NCI-H345 treated with DMSO at 0.1 percent for 48 hours (cell line): Measurements from ENCODE around the gene DHRS4.
A peak's percentile ranks its signal among the peaks of the same experiment; 100 is the strongest.
"Not testable (repeated sequence)": the region's sequence is repeated elsewhere in the genome, so short reads cannot be mapped to it uniquely, and the experiment has no call there.

Source experiments
- DNase-seq: peaks from one replicate; lab custom pipeline; 2025; ENCODE audit not compliant: unreplicated experiment; lab: John Stamatoyannopoulos, UW

DHRS4 gene

DNA sequence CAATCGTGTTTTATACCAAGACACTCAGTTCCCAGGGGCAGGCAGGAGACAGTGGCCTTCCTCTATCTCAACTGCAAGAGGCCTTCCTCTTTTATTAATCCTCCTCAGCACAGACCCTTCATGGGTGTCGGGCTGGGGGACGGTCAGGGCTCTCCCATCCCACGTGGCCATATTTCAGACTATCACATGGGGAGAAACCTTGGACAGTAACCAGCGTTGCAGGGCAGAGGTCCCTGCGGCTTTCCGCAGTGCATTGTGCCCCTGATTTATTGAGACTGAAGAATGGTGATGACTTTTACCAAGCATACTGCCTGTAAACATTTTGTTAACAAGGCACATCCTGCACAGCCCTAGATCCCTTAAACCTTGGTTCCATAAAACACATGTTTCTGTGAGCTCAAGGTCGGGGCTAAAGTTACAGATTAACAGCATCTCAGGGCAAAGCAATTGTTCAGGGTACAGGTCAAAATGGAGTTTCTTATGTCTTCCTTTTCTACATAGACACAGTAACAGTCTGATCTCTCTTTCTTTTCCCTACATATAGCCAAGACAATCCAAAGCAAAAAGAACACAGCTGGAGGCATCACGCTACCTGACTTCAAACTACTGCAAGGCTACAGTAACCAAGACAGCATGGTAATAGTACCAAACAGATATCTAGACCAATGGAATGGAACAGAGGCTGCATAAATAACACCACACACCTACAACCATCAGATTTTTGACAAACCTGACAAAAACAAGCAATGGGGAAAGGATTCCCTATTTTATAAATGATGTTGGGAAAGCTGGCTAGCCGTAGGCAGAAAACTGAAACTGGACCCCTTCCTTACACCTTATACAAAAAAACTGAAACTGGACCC lies 28.6 kb downstream of the DHRS4 start:
- DNase-seq = not testable (repeated sequence)

DNA sequence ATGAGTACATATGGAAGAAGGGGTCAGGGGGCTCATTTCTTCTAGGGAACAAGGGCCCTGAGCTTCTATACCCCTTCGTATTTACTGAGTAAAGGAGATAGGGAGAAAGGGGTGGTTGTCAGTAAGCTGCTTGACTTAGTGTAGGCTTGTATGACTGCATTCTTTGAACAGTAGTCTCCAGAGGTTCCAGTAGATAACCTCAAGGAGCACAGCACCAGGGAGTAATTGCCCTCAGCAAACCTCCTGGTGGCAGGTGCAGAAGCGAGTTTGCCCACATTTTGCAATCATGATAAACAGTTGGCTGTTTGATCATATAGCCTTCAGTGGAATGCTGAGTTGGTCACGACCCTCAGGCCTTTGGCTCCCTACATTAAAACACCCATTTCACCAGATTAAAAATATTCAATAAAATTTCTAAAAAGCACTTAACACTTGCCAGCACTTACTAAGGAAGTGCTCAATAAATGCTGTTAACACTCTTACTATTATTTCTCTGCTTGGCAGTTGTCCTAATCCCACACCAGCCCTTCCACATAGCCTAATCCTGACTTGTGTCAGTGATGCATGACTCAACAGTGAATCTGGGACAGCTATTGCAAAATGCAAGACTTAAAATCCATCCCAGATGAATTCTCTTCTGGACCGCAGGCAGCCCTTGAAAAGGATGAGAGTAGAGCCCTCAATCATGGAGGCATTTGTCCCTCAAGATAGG lies 31.5 kb downstream of the DHRS4 start:
- DNase-seq = no peak

DNA sequence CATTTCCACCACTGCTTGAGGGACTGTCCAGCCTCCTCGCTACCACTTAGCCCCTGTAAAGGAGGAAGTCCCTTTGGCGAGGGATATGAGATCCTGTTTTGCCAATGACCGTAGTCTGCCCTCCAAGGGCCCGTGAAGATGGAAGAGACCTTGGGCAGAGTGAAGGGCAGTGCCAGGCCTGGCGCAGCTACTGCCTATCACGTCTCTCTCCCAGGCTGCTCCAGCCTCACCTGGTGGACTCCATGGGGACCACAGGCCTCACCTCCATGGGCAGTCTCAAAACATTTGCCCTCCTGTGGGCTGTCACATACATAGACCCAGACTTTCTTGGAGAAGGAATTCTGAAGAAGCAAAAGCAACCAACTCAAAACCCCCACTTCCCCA lies 34.6 kb downstream of the DHRS4 start:
- DNase-seq = not testable (repeated sequence)

DNA sequence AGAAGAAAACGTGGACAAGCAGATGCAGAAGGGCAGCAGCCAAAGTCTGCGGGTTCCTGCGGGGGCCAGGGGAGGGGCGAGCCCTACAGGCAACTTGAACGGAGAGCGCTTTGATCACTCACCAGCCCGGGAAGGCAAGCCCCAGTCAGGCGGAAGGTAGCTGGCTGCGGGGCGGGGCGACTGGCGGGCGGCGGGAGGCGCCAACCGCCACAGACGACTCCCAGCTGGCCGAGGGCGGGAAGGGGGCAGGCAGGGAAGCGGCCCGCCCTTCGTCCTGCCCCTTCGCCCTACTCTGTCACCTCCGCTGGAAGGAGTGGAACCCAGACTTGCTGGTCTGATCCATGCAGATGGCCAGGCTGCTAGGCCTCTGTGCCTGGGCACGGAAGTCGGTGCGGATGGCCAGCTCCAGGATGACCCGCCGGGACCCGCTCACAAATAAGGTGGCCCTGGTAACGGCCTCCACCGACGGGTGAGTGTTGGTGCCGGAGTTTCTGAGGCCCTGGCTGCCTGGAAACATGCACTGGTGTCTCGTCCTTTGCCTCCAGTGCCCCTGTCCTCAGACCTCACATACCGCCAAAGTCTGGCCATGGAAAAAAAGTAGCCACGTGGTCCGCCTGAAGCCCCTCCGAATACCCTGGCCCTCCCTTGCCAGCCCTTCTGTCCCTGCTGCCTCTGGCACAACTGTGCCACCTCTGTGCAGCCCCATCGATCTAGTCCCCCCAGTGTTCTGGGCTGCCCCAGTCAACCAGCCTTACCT lies 35.2 kb downstream of the DHRS4 start, which contains the start of gene DHRS4L2:
Gene DHRS4L2 (plus strand): TSS at position 323 of the 757 bp plus-strand sequence. CDS start 19 bp downstream, at position 342.
- not testable (repeated sequence) for DNase-seq

DNA sequence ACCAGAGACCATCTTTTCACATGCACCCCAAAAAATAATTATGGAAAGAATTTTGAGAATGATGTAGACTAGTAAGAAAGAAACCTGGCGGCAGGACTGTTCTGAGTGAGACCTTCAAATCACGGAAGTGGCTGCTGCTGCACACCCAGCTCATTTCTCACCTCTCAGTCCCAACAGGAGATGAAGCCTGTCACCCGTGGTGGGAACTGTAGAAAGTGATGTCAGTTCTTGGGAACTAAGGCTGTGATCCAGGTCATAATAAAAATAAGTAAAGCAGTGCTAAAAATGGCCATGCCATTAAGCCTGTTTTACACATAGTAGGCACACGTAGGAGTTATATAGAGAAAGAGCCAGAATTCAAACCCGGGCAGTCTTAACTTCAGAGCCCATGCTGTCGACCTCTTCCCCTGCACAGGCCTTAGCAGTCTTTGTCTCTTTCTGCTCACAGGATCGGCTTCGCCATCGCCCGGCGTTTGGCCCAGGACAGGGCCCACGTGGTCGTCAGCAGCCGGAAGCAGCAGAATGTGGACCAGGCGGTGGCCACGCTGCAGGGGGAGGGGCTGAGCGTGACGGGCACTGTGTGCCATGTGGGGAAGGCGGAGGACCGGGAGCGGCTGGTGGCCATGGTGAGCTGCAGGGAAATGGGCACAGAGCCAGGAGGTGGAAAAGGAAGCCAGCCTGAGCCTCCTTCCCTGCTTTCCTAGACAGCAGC lies 36.3 kb downstream of the DHRS4 start:
- DNase-seq = not testable (repeated sequence)

DNA sequence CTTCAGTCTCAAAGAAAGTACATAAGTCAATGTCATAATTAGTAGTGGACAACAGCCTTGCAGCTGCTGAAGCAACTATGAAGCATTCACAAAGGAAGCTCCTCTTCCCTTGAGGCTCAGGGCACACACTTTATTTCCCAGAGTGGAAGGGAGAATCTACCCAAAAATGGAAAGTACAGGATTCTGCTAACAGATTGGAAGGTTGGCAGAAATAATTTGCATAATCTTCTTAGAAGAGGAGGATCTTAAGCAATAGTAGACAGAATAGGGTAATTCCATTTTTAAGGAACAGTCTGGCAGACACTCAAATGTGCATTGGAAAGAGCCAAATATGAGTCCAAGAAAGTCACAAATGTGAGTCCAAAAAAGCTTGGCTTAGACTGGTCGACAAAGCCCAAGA lies 37.4 kb downstream of the DHRS4 start:
- DNase-seq = not testable (repeated sequence)

DNA sequence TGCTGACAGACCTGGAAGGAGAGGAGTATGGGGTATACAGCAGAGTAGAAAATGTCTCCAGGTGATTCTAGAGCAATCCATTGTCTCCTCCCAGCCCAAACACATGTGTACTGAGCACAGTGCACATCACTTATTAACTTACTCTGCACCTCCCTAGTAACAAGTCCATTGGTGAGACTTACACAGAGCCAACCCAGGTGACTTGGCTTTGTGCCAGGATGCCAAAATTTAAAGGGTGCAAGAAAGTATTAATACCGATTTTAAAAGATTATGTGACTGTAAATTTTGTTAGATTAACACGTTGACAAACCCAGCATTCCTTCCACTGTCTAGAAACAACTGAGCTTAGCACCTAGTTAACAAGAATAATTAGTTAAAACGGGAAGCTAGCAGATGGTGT lies 39.5 kb downstream of the DHRS4 start:
- DNase-seq = not testable (repeated sequence)

- DNase-seq = not testable (repeated sequence)
These were observed 42.4 kb downstream of the DHRS4 start for GRCh38 chr14:23996009-23996408.

DNA sequence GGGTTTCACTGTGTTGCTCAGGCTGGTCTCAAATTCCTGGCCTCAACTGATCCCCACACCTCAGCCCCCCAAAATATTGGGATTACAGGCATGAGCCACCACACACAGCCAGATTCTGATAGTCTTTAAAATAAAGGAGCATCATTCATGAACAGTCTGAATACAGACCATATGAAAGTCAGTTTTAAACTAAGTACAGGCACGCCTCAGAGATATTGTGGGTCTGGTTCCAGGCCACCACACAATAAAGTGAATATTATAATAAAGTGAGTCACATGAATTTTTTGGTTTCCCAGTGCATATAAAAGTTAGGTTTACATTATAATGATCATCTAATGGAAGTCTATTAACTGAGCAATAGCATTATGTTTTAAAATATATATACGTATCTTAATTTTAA lies 43.3 kb downstream of the DHRS4 start:
- not testable (repeated sequence) for DNase-seq

- not testable (repeated sequence) for DNase-seq
These were observed 46.1 kb downstream of the DHRS4 start for GRCh38 chr14:23999640-24000039.

GRCh38 chr14:24001078-24001477 lies 47.5 kb downstream of the DHRS4 start:
- DNase-seq = not testable (repeated sequence)

- not testable (repeated sequence) for DNase-seq
These were observed 48.1 kb downstream of the DHRS4 start for GRCh38 chr14:24001679-24002078.

- DNase-seq = not testable (repeated sequence)
These were observed 52.9 kb downstream of the DHRS4 start for GRCh38 chr14:24006471-24006816.

DNA sequence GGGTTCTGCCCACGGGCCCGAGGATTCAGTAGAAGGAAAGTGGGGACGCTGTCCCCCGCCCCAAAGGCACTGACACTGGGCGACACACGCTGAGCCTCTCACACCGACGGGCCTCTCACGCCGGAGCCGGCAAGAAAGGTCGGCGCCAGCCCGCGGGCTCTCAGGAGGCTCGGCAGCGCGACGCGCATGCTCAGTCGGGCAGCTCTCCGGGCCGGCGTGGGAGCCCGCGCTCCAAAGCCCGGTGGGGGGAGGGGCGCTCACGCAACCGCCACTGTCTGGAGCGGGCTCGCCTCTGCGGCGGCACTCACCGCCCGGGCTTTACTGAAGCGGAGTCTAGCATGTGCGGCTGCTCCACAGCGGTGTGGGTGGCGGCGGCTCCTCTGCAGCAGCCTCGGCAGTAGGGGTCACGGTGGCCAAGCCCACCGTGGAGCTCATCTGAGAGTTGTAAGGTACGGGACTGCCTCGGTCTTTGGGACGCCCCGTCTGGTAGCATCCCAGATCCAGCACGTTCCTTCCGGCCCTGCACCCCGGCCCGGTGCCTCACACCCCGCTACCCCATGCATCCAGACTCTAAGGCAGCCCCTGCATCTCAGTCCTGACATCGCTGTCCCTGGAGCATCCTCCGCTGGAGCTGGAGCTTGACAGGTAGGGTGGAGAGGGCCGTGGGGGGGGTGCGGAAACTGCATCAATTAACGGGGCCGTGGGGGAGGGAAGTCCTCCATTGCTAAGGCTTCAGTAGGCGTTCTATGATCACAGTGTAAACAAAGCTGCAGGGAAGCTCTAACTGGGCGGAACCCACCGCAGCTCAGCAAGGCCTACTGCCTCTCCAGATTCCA lies 53.5 kb downstream of the DHRS4 start:
- not testable (repeated sequence) for DNase-seq

DNA sequence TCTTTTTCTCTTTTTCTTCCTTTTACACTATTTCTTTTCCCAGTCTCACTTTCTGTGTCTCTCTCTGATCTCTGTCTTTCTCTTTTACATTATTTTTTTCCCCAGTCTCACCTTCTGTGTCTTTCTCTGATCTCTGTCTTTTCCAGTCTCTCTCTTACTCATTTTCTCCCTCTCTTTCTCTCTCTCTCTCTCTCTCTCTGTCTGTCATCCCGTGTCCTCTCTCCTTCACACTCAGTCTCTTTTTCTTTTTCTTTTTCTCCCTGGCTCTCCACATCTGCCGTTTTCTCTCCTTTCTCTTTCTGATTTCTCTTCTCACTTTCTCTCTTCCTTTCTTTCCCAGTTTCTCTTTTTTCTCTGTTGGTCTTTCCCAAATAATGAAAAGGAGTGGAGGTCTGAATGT lies 57.5 kb downstream of the DHRS4 start:
- no peak for DNase-seq

DNA sequence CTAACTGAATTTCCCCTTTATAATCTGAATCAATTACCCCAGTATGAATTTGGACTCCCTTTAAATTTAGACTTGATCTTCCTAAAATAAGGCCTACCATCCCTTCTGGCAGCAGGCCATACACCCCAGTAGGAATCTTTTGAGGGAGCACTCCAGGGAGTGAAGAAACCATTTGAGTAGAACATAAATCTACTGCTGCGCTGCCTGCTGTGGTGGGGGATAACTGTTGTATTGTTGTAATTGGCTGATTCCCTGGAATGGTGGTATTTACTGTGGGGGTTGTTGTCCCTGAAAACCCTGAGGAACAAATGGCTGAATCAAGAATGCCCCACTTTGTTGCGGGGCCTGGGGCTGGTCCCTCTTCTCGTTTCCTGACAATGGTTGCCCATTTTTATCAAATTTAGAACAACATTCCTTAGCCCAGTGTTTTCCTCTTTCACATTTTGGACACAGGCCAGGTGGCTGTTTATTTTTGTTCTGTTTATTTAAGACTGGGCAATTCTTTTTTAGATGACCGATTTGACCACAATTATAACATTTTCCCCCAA lies 59.2 kb downstream of the DHRS4 start:
- not testable (repeated sequence) for DNase-seq

GRCh38 chr14:24013654-24014514 lies 60.3 kb downstream of the DHRS4 start:
- DNase-seq = peak; percentile 65

DNA sequence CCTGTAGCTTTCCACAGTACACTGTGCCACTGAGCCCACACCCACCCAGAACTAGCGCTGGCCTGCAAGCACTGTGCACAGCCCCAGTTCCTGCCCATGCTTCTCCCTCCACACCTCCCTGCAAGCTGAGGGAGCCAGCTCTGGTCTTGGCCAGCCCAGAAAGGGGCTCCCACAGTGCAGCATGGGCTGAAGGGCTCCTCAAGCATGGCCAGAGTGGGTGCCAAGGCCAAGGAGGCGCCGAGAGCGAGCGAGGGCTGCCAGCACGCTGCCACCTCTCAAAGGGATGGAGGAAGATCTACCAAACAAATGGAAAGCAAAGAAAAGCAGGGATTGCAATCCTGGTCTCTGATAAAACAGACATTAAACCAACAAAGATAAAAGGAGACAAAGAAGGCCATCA lies 62.2 kb downstream of the DHRS4 start:
- not testable (repeated sequence) for DNase-seq
